Tibial artery (tissue), 4 donors: ENCODE measurements around the gene CACNA1H.

Experiments used
- DNase-seq, 2 donors: peaks; one replicate each; pipeline ENCODE4 v3.0.0-alpha.2; 2019
- H3K27ac ChIP-seq, 2 donors: fragments of 200-600 bp; sonication (generic) in 1 of 2; 1 replicate in 1 of 2; 2 replicates in 1 of 2; pipeline ENCODE4 v1.5.1; 2018 to 2019; ENCODE audit warnings: mild to moderate bottlenecking in 1 of 2
- H3K27me3 ChIP-seq, 2 donors: fragments of 200-600 bp; sonication (generic) in 1 of 2; one replicate each; pipeline versions ENCODE4 v1.5.1 to v1.6.0; 2016 to 2019
- H3K36me3 ChIP-seq, 3 donors: fragments of 200-600 bp; sonication (generic) in 2 of 3; one replicate each; pipeline ENCODE4 v1.5.1; 2016 to 2019; ENCODE audit warnings: mild to moderate bottlenecking in 2 of 3
- H3K4me1 ChIP-seq, 4 donors: fragments of 200-600 bp; sonication (generic) in 2 of 4; 1 replicate in 3 of 4; 2 replicates in 1 of 4; pipeline ENCODE4 v1.5.1; 2016 to 2019
- H3K4me3 ChIP-seq, 2 donors: fragments of 200-600 bp; sonication (generic) in 1 of 2; 1 replicate in 1 of 2; 2 replicates in 1 of 2; pipeline ENCODE4 v1.5.1; 2018 to 2019; ENCODE audit warnings: mild to moderate bottlenecking in 2 of 2
- H3K9me3 ChIP-seq, 3 donors: fragments of 200-600 bp; sonication (generic) in 1 of 3; one replicate each; pipeline ENCODE4 v1.5.1; 2016 to 2019
- intact Hi-C: fragments of 100-400 bp; cut with DNase I; formaldehyde crosslinking; loops from one replicate; pipeline ENCODE4 v1.15.0; 2023; ENCODE audit warnings: low total_unique reads
- TF ChIP-seq, protein P1 (sequence below), 2 experiments: fragments of 200-600 bp in 1 of 2; fragments of 450-650 bp in 1 of 2; IDR thresholded peaks; one replicate each; pipeline ENCODE4 v1.5.1; 2017 to 2019; ENCODE audit warnings: antibody characterized with exemption in 2 of 2, mild to moderate bottlenecking in 1 of 2, moderate library complexity in 1 of 2

The CACNA1H gene

DNA sequence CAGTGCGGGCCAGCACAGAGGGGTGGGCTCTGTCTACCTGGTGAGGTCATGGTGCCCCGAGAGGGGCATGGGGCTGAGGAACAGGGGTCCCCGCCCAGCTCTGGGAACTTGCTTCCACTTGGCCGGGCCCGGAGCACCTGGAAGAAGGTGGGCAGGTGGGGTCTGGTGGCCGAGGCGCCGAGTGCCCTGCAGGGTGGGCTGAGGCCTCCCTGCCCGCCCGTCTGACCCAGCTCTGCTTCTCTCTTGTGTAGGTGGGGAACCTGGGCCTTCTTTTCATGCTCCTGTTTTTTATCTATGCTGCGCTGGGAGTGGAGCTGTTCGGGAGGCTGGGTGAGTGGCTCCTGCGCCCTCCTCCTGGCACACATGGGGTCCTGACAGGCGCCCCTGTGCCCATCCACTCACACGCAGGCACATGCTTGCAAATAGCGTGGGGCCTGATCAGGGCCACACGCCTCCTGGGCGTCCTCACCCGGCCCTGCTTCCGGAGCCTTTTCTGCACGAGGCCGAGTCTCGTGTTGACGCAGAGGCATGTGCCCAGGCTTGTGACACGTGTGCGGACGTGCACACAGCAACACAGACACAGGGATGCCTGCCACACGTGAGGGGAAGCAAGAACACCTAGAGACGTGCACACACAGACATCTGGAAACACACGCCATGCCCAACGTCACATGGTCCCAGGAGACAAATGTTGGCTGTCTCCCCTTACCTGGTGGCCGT is 63.9 kb downstream of the CACNA1H start:
- no peaks in the 10 kb centered on the region for H3K9me3 ChIP-seq
- DNase-seq: no peak
- H3K27ac ChIP-seq: no peak overlapping the region
- no peaks in the 10 kb centered on the region for H3K4me1 ChIP-seq
- peaks cover 76 to 99% (median 91%) of the 10 kb centered on the region in 3 donors for H3K36me3 ChIP-seq
- intact Hi-C loops: no loop called here
- no peak overlapping the region for H3K4me3 ChIP-seq
- TF ChIP-seq, protein P1, sequence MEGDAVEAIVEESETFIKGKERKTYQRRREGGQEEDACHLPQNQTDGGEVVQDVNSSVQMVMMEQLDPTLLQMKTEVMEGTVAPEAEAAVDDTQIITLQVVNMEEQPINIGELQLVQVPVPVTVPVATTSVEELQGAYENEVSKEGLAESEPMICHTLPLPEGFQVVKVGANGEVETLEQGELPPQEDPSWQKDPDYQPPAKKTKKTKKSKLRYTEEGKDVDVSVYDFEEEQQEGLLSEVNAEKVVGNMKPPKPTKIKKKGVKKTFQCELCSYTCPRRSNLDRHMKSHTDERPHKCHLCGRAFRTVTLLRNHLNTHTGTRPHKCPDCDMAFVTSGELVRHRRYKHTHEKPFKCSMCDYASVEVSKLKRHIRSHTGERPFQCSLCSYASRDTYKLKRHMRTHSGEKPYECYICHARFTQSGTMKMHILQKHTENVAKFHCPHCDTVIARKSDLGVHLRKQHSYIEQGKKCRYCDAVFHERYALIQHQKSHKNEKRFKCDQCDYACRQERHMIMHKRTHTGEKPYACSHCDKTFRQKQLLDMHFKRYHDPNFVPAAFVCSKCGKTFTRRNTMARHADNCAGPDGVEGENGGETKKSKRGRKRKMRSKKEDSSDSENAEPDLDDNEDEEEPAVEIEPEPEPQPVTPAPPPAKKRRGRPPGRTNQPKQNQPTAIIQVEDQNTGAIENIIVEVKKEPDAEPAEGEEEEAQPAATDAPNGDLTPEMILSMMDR (IDR thresholded peaks at IDR 0.05): no peak
- H3K27me3 ChIP-seq: no peaks in the 10 kb centered on the region

DNA sequence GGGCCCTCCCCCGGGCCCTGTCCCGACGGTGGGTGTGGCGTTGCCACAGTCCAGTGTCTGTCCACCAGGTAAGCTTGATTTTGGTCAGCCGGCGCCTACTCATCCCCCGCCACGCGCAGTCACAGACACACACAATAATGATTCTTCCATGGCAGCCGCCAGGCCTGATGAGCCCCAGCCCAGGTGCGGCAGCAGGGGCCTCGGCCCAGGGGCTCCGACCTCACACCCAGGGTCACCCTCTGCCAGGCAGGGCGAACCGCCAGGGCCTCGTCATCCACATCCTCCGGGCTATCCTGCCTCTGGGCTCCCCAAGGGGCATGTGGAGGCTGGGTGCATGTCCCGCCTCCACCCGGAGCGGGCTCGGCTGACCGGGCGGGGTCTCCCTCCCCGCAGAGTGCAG is 64.6 kb downstream of the CACNA1H start:
- no peaks in the 10 kb centered on the region for H3K9me3 ChIP-seq
- no peak for DNase-seq
- H3K36me3 ChIP-seq: peaks cover 69 to 97% (median 84%) of the 10 kb centered on the region in 3 donors
- no peak overlapping the region for H3K4me3 ChIP-seq
- no peaks in the 10 kb centered on the region for H3K4me1 ChIP-seq
- no peak overlapping the region for H3K27ac ChIP-seq
- TF ChIP-seq, protein P1 (IDR thresholded peaks at IDR 0.05): no peak
- intact Hi-C loops: no loop called here
- H3K27me3 ChIP-seq: no peaks in the 10 kb centered on the region

DNA sequence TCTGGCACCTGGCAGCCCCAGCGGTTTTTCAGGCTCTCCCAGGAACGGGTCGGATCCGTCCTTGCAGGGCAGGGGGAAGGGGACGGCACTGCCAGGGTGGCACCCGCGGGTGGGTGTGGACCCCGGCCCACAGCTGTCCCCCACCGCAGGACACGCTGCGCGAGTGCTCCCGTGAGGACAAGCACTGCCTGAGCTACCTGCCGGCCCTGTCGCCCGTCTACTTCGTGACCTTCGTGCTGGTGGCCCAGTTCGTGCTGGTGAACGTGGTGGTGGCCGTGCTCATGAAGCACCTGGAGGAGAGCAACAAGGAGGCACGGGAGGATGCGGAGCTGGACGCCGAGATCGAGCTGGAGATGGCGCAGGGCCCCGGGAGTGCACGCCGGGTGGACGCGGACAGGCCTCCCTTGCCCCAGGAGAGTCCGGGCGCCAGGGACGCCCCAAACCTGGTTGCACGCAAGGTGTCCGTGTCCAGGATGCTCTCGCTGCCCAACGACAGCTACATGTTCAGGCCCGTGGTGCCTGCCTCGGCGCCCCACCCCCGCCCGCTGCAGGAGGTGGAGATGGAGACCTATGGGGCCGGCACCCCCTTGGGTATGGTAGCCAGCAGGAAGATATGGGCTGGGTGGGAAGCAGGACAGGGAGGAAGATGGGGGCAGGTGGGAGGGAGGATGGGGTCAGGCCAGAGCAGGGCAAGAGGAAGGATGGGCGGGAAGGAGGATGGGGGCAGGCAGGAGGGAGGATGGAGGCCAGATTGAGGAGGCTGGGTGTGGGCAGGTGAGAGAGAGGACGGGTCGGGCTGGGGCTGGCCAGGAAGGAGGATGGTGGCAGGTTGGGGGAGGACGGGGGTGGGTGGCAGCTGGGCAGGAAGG is 65.4 kb downstream of the CACNA1H start:
- H3K36me3 ChIP-seq: peaks cover 61 to 89% (median 76%) of the 10 kb centered on the region in 3 donors
- H3K27ac ChIP-seq: no peak overlapping the region

DNA sequence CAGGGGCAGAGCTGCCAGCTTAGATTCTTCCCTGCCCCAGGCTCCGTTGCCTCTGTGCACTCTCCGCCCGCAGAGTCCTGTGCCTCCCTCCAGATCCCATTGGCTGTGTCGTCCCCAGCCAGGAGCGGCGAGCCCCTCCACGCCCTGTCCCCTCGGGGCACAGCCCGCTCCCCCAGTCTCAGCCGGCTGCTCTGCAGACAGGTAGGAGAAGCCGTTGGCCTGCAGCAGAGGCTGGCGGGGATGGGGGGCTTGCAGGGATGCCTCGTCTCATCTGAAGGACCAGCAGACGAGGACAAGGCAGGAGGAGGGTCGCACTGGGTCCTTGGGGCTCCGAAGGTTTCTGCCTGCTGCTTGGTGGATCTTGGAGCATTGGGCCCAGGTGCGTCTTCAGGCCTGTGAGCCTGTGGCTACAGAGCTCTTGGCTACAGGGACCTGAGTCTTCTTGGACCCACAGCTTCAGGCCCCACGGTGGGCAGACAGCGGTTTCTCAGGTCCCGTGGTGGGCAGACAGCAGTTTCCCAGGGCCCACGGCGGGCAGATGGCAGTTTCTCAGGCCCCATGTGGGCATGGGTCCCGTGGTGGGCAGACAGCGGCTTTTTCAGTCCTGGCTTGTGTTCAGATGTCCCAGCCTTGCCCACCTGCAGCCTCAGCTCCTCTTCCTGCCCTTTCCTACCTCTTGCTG is 66.2 kb downstream of the CACNA1H start:
- H3K4me3 ChIP-seq: no peak overlapping the region
- H3K27me3 ChIP-seq: no peaks in the 10 kb centered on the region
- peaks cover 55 to 82% (median 70%) of the 10 kb centered on the region in 3 donors for H3K36me3 ChIP-seq
- no peaks in the 10 kb centered on the region for H3K9me3 ChIP-seq
- DNase-seq: no peak
- H3K4me1 ChIP-seq: no peaks in the 10 kb centered on the region
- intact Hi-C loops: no loop called here
- H3K27ac ChIP-seq: no peak overlapping the region
- TF ChIP-seq, protein P1 (IDR thresholded peaks at IDR 0.05): no peak

More for the DNA sequence above, 65.4 kb downstream of the CACNA1H start:
- intact Hi-C loops: no loop called here
- Histone ChIP-seq H3K4me3 (no peak overlapping the region), H3K9me3 (no peaks in the 10 kb centered on the region), H3K27me3 (no peaks in the 10 kb centered on the region), H3K4me1 (no peaks in the 10 kb centered on the region)
- no peak for DNase-seq
- TF ChIP-seq, protein P1 (IDR thresholded peaks at IDR 0.05): no peak

DNA sequence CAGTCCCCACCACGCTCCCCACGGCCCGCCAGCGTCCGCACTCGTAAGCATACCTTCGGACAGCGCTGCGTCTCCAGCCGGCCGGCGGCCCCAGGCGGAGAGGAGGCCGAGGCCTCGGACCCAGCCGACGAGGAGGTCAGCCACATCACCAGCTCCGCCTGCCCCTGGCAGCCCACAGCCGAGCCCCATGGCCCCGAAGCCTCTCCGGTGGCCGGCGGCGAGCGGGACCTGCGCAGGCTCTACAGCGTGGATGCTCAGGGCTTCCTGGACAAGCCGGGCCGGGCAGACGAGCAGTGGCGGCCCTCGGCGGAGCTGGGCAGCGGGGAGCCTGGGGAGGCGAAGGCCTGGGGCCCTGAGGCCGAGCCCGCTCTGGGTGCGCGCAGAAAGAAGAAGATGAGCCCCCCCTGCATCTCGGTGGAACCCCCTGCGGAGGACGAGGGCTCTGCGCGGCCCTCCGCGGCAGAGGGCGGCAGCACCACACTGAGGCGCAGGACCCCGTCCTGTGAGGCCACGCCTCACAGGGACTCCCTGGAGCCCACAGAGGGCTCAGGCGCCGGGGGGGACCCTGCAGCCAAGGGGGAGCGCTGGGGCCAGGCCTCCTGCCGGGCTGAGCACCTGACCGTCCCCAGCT is 67.3 kb downstream of the CACNA1H start:
- H3K4me1 ChIP-seq: peaks cover 0 to 2% (median under 1%) of the 10 kb centered on the region in 4 donors
- no peak overlapping the region for H3K27ac ChIP-seq
- H3K27me3 ChIP-seq: no peaks in the 10 kb centered on the region
- intact Hi-C loops: no loop called here
- no peak for DNase-seq
- TF ChIP-seq, protein P1 (IDR thresholded peaks at IDR 0.05): no peak
- H3K36me3 ChIP-seq: peaks cover 44 to 70% (median 58%) of the 10 kb centered on the region in 3 donors
- H3K9me3 ChIP-seq: no peaks in the 10 kb centered on the region
- H3K4me3 ChIP-seq: no peak overlapping the region
